DMS79 (cell line): ENCODE data around the gene RADIL.

Experiments used
- DNase-seq: peaks from one replicate; lab custom pipeline; 2025; lab: John Stamatoyannopoulos, UW

RADIL gene

GRCh38 chr7:4831723-4832495, 51.6 kb downstream of the RADIL start:
- DNase-seq = no peak

- no peak for DNase-seq
Measured at GRCh38 chr7:4830176-4830575, 53.3 kb downstream of the RADIL start.

- DNase-seq = no peak
Measured at GRCh38 chr7:4828720-4829383, 54.7 kb downstream of the RADIL start.

GRCh38 chr7:4825081-4825480, 58.4 kb downstream of the RADIL start:
- DNase-seq = no peak

GRCh38 chr7:4824120-4824775, 59.3 kb downstream of the RADIL start:
- DNase-seq = no peak

- DNase-seq = no peak
Measured at GRCh38 chr7:4823441-4824119, 59.9 kb downstream of the RADIL start.

- DNase-seq = no peak
Measured at GRCh38 chr7:4822677-4823076, 60.8 kb downstream of the RADIL start.

GRCh38 chr7:4820967-4821471, 62.5 kb downstream of the RADIL start:
- DNase-seq = no peak

- no peak for DNase-seq
Measured at GRCh38 chr7:4820405-4820966, 63.0 kb downstream of the RADIL start.

GRCh38 chr7:4819560-4820404, 63.7 kb downstream of the RADIL start:
- DNase-seq = no peak

- no peak for DNase-seq
Measured at GRCh38 chr7:4818000-4818794, 65.3 kb downstream of the RADIL start.

GRCh38 chr7:4817178-4817901, 66.2 kb downstream of the RADIL start:
- DNase-seq = no peak

- DNase-seq = no peak
Measured at GRCh38 chr7:4816419-4817080, 67.0 kb downstream of the RADIL start.

GRCh38 chr7:4815609-4816418, 67.7 kb downstream of the RADIL start:
- no peak for DNase-seq

GRCh38 chr7:4815121-4815520, 68.4 kb downstream of the RADIL start:
- DNase-seq = no peak

GRCh38 chr7:4814433-4814832, 69.1 kb downstream of the RADIL start:
- no peak for DNase-seq

- no peak for DNase-seq
Measured at GRCh38 chr7:4809666-4810065, 73.8 kb downstream of the RADIL start.

- no peak for DNase-seq
Measured at GRCh38 chr7:4809091-4809591, 74.4 kb downstream of the RADIL start.
